H54 (cell line): Measurements from ENCODE around the gene FGFR2.

Source experiments
- DNase-seq: peaks from one replicate; pipeline ENCODE4 v3.0.0; 2011; ENCODE audit warnings: low spot score, mixed read lengths; ENCODE audit not compliant: insufficient read length
- FAIRE-seq: peaks from 3 replicates; lab custom pipeline; 2011; peaks lifted over from hg19 to GRCh38; lab: Jason Lieb, UNC
- POLR2A ChIP-seq: IDR thresholded peaks from 2 replicates; pipeline ENCODE4 v1.6.1; 2011; ENCODE audit warnings: low read depth, mild to moderate bottlenecking, low read length

Gene FGFR2

DNA sequence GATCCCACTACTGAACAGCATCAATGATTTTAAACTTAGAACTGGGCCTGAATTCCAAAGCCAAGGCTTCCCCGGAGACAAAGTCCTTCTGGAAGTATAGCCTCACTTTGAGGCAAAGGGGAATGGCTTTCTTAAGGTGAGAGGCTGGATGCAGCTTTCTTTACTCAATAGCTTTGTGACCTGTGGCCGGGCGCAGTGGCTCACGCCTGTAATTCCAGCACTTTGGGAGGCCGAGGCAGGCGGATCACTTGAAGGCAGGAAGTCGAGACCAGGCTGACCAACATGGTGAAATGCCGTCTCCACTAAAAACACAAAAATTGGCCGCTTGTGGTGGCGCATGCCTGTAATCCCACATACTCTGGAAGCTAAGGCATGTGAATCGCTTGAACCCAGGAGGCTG is 3.2 kb upstream of the FGFR2 start:
- DNase-seq (no peak), FAIRE-seq (no peak)
- no peak for TF ChIP-seq POLR2A

DNA sequence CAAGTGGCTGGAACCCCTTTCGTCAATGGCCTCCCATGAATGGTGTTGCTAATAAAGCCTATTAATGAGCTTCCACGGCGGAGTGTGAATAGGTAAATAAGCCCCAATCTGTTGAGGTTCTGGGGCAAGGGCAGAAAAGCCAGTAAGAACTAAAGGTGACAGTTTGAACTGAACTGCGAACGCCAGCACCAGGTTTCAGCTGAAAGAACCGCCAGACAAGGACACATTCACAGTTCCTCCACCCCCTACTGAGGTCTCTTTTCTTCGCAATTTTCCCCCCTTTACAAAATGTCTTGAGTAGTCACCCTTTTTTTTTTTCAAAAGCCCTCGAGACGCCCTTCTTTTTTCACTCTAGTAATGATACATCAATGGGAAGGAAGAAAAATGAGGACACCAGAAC is 2.4 kb upstream of the FGFR2 start:
- FAIRE-seq, result no peak
- no peak for TF ChIP-seq POLR2A
- no peak for DNase-seq

DNA sequence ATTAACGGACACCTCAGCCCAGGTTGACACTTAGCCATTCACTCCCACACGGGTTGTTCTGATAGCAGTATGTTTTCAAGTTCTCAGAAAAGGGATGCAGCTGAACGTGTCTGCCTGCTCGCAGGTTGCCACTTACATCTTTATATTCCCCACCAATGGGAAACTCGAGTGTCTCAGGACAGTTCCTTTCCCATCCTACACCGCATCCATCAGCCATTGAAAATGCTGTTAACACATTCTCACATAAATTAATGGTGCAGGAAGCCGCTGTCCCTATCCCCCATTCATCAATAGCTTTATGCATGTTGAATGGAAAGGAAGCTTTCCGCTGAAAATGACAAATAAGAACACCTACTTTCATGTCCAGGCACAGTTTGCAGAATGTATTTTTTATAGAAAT is 1.7 kb upstream of the FGFR2 start:
- FAIRE-seq, result no peak

DNA sequence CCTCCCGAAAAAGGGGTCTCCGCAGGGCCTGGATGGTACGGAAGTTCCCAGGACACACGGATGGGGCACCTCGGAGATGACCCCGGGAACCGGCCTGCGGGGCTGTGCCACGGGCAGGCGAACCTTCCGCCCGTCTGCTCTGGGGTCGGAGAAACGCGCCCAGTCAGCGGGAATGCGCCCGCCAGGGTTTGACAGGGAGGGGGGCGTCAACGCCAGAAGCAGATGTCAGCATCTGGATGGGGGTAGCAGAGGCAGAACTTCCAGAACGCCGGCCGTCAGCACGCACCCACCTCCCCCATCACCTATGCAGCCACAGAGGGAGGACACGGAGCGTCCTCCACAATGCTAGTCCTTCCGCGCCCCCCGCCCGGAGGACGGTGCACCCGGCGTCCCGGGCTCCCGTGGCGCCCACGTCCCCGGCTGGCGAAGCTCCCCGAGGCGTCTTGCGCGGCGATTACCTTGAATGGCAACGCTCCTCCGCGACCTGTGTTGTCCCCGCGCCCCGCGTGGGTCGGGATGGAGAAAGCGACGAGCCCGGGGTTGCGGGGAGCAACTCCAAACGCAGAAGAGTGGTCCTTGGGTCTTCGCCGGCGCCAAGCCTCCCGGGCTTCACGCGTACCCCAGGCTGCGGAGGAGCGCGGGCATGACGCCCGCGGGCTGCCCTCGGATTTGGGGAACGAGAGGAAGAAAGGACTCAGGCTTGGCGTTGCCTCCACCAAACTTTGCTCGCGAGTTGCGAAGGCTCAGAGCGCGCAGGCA is 561 bp downstream of the FGFR2 start:
- FAIRE-seq, result no peak
- no peak for DNase-seq
- TF ChIP-seq POLR2A, result no peak

More for the DNA sequence above, 1.7 kb upstream of the FGFR2 start:
- no peak for TF ChIP-seq POLR2A
- no peak for DNase-seq

DNA sequence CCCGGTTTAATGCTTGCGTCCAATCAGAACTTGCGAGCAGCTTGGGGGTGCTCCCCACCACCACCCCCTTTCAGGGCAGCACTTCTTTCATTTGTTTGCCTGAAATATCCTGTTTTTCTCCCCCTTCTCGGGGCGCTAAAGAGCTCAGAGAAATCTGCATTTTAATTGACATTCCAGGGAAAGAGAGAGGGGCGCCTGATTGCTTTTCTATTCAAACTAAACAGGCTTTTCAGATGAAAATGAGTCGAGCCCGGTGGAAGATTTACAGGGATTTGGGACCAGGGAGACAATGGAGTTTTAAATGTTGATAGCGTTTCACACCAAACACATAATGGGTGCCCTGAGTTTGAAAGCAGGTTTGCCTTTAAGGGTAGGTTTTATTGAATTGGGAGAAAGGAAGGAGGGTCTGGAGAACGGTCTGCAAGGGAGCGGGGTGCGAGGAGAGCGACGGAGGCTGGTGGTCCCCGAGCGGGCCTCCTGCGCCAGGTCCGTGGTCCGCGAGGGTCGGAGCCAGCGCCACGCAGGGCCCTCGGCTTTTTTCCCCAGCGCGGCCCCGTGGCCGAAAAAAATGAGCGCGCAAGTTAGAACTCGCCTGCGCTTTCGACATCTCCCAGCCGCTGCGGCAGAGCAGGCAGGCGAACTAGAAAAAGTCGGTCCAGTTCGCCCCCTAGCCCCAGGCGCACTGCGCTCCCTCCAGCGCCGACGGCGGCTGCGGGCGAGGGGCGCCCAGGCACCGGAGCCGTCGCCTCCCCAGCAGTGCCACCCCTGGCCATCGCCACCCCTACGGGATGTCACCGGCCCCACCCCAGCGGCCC is 1.3 kb downstream of the FGFR2 start:
- no peak for DNase-seq
- FAIRE-seq, result no peak
- TF ChIP-seq POLR2A, result no peak

DNA sequence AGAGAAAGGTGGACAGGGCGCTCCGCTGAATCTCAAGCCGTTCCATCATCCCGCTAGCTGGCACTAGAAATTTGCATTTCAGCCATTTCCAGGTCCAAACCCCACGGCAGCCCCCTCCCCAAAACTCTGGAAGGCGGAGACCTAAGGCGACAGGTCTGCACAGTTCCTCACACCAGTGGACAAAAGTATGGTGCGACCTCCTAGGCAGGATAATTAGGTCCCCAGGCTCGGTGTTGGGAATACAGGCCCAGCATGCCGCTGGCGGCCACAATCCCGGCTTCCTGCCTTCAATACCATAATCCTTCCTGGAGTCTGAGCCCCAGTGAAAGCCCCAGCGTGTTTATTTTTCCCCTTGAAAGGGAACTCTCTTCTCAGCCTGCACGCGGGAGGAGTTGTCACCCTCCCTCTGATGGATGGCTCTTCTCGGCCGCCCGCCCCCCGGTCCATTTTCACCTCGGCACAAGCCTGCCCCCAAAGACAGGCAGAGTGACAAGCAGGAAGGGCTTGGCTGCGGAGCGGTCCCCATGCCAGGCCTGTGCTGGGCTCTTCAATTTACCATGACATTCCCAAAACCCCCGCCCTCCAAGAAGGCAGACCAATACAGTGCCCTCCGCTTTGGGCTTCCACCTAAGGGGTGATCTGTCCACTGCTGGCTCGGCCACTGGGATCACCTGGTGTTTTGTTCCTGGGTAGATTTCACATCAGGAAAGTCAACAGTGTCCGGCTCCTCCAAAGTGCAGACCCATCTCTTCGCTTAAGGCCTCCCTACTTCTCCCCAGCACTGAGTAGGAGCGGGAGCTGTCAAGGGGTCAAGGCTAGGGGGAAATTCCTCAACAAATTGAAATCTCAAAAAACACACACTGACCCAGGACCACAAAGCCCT is 2.2 kb downstream of the FGFR2 start:
- TF ChIP-seq POLR2A, result no peak
- FAIRE-seq (no peak), DNase-seq (no peak)

DNA sequence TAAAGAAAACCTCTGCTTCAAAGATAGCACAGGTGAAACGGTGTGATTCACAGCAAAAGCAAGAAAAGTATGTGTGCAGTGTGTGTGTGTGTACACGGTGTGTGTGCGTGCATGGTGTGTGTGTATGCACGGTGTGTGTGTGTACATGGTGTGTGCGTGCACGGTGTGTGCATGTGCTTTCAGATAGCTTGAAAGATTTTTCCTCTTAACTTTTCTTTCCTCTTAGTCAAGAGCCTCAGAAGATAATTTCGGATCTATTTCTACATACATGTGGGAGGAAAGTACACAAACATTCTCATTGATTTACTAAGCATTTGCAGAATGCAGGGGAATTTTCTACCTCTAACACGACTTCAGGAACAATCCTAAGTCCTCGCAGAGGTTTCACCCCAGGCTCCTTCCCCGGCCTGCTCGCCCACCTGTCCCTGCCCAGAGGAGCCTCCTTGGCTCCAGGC is 2.9 kb downstream of the FGFR2 start:
- FAIRE-seq (no peak), DNase-seq (no peak)
- TF ChIP-seq POLR2A, result no peak

DNA sequence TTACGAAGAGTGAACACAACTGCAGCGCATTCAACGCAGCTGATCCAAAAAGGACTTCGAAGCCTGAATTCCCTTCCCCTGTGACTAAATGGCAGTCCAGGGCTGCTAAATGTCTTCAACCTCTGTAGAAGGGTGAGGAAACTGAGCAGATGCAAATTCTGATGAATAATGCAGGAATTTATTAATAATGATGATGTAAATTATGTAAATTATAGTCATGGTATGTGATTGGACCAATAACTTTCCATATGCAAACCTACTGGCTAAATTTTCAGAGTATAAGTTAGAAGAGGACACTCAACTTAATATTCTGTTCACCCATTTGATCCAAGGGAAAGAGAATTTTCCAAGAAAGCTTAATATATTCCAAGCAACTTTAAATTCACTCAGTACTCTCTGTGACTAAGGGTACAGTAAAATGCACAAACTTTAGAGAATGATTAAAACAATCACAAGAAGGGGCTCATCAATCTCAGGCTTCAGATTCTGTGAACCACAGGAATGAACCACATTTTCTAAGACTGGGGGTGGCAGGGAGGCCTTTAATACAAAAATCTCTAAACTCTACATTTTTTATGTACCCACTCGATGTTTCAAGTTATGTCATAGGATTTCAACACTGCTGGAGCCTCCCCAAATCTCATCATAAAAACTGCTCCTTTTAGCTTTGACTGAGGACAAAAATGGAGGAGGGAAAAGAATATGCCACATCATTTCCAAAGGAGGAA is 3.5 kb downstream of the FGFR2 start:
- TF ChIP-seq POLR2A, result no peak
- no peak for FAIRE-seq
- no peak for DNase-seq

DNA sequence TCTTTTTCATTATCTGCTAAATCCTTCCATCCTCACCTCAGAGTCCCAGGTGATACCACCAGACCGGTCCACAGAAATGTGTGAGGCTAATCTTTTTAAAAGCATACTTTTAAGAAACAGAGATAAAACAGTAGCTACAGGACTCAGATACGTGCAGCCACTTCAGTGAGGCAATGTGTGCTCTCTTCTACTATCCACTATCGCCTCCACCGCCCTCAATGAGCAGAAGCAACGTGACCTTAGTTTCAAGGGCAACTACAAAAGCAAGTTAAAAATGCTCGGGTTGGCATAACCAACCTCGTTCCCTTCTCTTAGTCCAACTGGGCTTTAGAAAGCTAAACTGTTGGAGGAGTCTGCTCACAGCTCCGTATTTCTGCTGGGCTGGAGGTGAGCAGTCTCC is 4.2 kb downstream of the FGFR2 start:
- TF ChIP-seq POLR2A, result no peak
- no peak for DNase-seq
- no peak for FAIRE-seq

DNA sequence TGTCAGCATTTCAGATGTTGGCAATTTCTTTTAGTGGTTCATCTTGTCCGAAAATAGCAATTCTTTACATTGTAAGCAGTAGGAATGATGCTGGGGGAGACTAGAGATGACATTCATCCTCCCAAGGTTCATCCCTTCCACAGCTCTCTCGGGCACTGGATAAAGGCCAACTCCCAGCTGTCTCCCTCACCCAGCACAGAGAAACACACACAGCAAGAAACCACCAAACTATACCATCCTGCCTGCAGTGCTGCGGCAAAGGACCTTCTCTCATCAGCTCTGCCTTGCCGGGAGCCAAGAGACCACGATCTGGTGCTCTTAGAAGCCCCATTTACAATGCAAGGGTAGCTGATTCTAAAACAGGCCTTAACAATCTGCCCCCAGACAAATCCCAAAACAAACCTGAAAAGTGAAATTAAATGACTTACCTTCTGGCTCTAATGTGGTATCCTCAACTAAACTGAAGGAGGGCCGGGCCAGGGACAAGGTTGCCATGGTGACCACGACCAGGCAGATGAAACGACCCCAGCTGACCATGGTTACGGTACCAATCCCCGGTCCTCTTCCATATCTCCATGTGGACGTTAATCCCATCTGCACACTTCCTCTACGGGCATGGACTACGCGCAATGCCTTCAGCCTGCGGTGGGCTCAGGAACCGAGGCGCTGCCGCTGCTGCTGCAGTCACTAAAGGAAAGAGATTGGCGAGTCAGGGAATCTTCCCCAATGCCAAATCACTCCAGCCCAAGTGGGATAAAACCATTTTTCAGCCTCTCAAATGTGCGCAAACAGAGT is 4.8 kb downstream of the FGFR2 start:
- no peak for FAIRE-seq
- TF ChIP-seq POLR2A, result no peak

DNA sequence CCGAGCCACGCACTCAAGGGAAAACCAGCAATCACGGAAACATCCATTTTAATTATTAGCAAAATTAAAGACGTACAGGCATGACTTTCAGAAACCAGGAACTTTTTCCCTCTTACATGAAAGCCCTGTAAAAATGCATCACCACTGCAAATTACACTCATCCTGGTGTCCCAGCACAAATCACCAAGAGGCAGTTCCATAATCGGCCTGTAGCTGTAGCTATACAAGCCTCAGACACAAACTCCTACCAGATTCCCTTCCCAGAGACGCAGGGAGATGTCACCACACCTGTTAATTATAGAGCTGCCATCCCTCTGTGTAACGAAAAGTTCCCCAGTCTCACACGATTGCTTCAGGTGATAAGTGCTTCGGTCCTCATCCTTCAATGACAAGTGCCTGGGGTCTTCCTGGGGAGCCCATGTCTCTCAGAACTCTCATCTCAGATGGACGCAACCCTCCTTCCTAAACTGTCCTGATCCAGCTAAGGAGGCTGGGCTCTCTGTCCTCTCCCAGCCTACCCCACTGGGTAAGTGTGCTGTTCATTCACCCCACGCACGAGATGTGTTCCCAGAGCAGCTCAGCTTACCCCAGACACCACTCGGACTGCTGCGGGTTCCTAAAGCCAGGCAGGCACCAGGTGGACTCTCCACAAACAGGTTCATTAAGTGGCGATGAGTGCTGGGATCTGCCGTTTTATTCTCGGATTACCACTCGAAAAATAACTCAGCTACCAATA is 5.9 kb downstream of the FGFR2 start:
- TF ChIP-seq POLR2A, result no peak
- DNase-seq (no peak), FAIRE-seq (no peak)

More for the DNA sequence above, 4.8 kb downstream of the FGFR2 start:
- DNase-seq, result no peak

DNA sequence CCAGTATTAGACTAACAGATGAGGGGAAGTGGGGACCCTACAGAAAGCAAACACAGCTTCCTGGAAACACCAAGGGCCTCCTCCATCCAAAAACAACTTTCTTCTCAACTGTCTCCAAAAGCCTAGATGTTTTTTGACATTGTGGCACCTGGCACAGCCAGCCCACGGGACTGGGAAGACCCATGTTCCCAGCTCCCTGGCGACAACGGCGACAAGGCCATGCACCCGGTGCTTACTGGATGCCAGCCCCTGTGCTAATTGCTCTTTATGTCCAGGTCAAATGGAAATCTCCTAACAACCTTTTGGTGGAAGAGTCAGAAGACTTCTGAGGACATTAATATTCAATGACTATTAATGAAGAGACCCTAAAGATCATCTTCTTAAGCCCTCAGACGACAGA is 7.1 kb downstream of the FGFR2 start:
- FAIRE-seq (no peak), DNase-seq (no peak)

More for the DNA sequence above, 7.1 kb downstream of the FGFR2 start:
- no peak for TF ChIP-seq POLR2A
